Measurements from ENCODE around the gene C19orf81. TPM values are rescaled to one million over a fixed set of nuclear protein-coding genes. Genes with fewer than 3 reads are reported as not detected.

C19orf81 gene
- total and polyA plus RNA-seq, 2 of the 8 experiments (the other 6 are each of a cell fraction or from before 2014, with no cell fraction given) = 11.7 to 13.0 TPM

DNA sequence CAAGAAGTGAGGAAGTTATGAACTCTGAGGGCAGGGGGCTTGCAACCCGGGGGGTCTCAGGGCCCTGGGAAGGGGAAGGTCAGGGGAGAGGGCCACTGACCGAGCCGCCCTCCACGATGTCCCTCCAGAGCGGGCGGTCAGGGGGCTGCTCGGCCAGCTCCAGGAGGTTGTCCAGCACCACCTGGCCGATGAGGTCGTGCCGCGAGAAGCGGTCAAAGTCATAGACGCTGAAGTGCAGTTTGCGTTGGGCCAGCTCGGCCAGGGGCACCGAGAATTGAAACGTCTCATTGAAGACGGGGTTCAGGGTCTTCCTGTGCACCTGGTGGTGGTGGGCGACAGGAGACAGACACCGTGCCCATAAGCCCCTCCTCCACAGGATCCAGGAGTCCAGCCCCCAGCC is 20.1 kb upstream of the C19orf81 start:
- WGBS, 2 experiments (ENCODE audit: extremely low coverage in 1 of 2, insufficient coverage in 1 of 2, insufficient read length in 1 of 2, insufficient replicate concordance in 2 of 2, low coverage in 1 of 2, low lambda C conversion rate in 2 of 2, missing lambda C conversion rate in 1 of 2) = 87% methylated on average over 10 of the region's 20 CpGs; no CpG with 5 or more reads in 1 of the 2 experiments
- Histone ChIP-seq H3K23ac (ENCODE audit: insufficient read length) (no peak overlapping the region), H3K4ac (replicated peaks; ENCODE audit: insufficient read length, low read depth, low read length) (no peak overlapping the region), H4K20me1 (replicated peaks in 1 of 2; ENCODE audit: control insufficient read depth in 1 of 2, insufficient read depth in 2 of 2, low read length in 2 of 2) (no peaks in the 10 kb centered on the region), H2BK12ac (ENCODE audit: low read depth, low read length) (0 out of 2 replicates have a peak overlapping the region, but pooled peaks have one; percentile 27), H3K9me3 (ENCODE audit: insufficient read depth in 2 of 2, low read depth in 1 of 2, low read length in 1 of 2) (peaks cover 6 to 8% of the 10 kb centered on the region in 2 experiments), H2AK5ac (ENCODE audit: low read depth, low read length) (no peak overlapping the region), H2BK15ac (ENCODE audit: low read length) (0 out of 2 replicates have a peak overlapping the region, but pooled peaks have one; percentile 72), H3K4me1 (replicated peaks in 1 of 4; ENCODE audit: control insufficient read depth in 3 of 4, insufficient read depth in 4 of 4, low read length in 3 of 4) (0 out of 7 replicates have a peak, but pooled peaks cover 0 to 4% (median 0%) of the 10 kb centered on the region in 4 experiments), H2BK5ac (ENCODE audit: low read depth, low read length) (no peak overlapping the region), H4K91ac (replicated peaks; ENCODE audit: insufficient read length, low read length) (no peak overlapping the region), H2BK20ac (ENCODE audit: low read length) (no peak overlapping the region), H3K79me2 (ENCODE audit: control insufficient read depth in 1 of 2, insufficient read depth in 2 of 2, low read length in 2 of 2) (no peaks in the 10 kb centered on the region), H4K5ac (ENCODE audit: insufficient read length, low read depth, low read length) (no peak overlapping the region), H3K9ac (replicated peaks in 1 of 4; ENCODE audit: extremely low read depth in 1 of 4, low read depth in 3 of 4, low read length in 3 of 4) (no peak overlapping the region), H4K8ac (ENCODE audit: extremely low read depth, insufficient read depth, low read length) (no peak overlapping the region), H3K23me2 (ENCODE audit: low read depth, low read length) (no peaks in the 10 kb centered on the region), H3K27ac (ENCODE audit: low read depth, low read length) (no peak overlapping the region), H2BK120ac (replicated peaks; ENCODE audit: low read depth, low read length) (no peak overlapping the region), H3K4me2 (ENCODE audit: insufficient read depth in 1 of 2, low read depth in 2 of 2, low read length in 2 of 2) (no peak overlapping the region), H2AFZ (ENCODE audit: low read length) (no peak overlapping the region), H3K56ac (replicated peaks; ENCODE audit: insufficient read length, low read depth, low read length) (no peak overlapping the region), H3K36me3 (ENCODE audit: control insufficient read depth in 2 of 4, insufficient read depth in 4 of 4, low read length in 3 of 4) (no peaks in the 10 kb centered on the region), H3K14ac (ENCODE audit: insufficient read length) (no peak overlapping the region), H3K79me1 (ENCODE audit: low read depth, low read length) (no peaks in the 10 kb centered on the region), H3K27me3 (replicated peaks in 1 of 4; ENCODE audit: control insufficient read depth in 3 of 4, extremely low read depth in 1 of 4, insufficient read depth in 3 of 4, low read length in 3 of 4) (no peaks in the 10 kb centered on the region), H3K4me3 (ENCODE audit: extremely low read depth in 1 of 4, insufficient read depth in 2 of 4, low read depth in 3 of 4, low read length in 4 of 4) (no peak overlapping the region), H3K18ac (ENCODE audit: extremely low read depth, low read length) (no peak overlapping the region)
- POLR2A ChIA-PET (ENCODE audit: partially characterized antibody) = interaction anchor here (1.5 kb wide), 1 partner anchor 10 kb away, joined by 4 read pairs; no protein-coding TSS in a partner anchor
- FAIRE-seq = no peak
- no peak for DNase-seq (ENCODE audit: low read depth in 1 of 2, low spot score in 2 of 2)
- CTCF ChIA-PET (ENCODE audit: partially characterized antibody) = interaction anchor here (0.7 to 0.8 kb wide), 2 partner anchors 85 to 305 kb away, joined by 3 read pairs; no protein-coding TSS in a partner anchor
- TF ChIP-seq NRF1 (IDR thresholded peaks at IDR 0.05; ENCODE audit: low read depth, low read length) = no peak
